GM12878 (cell line): ENCODE results near the gene NOD2. TPM values are rescaled to one million over a fixed set of nuclear protein-coding genes. Genes with fewer than 3 reads are reported as not detected.

ENCODE experiments used
- ATF2 ChIP-seq: IDR thresholded peaks from 2 replicates; pipeline ENCODE4 v1.6.1; 2012; ENCODE audit warnings: low read length, inconsistent platforms
- BACH1 ChIP-seq: fragments of 450-650 bp; IDR thresholded peaks from 2 replicates; pipeline ENCODE4 v1.6.1; 2017; ENCODE audit warnings: mild to moderate bottlenecking, borderline replicate concordance
- E2F8 ChIP-seq: fragments of 450-650 bp; IDR thresholded peaks from 2 replicates; pipeline ENCODE4 v1.6.1; 2018; ENCODE audit warnings: mild to moderate bottlenecking, low read depth, moderate library complexity; ENCODE audit not compliant: partially characterized antibody
- EP300 ChIP-seq, 2 experiments: fragments of 150-350 bp in 1 of 2; IDR thresholded peaks; 2 replicates each; pipeline ENCODE4 v1.6.1; 2011 to 2012; ENCODE audit warnings: low read depth in 2 of 2, low read length in 2 of 2, borderline replicate concordance in 1 of 2, improper control_type of control experiment in 1 of 2, inconsistent platforms in 1 of 2; ENCODE audit not compliant: control insufficient read depth in 1 of 2
- ESRRA ChIP-seq: IDR thresholded peaks from 2 replicates; pipeline ENCODE4 v1.6.1; 2012; ENCODE audit warnings: mild to moderate bottlenecking, low read length, improper control_type of control experiment
- FOXM1 ChIP-seq: IDR thresholded peaks from 2 replicates; pipeline ENCODE4 v1.6.1; 2012; ENCODE audit warnings: low read depth, mild to moderate bottlenecking, inconsistent platforms, low read length, moderate library complexity
- MLLT1 ChIP-seq: fragments of 450-650 bp; IDR thresholded peaks from 2 replicates; pipeline ENCODE4 v1.6.1; 2016; ENCODE audit warnings: mild to moderate bottlenecking
- NFIC ChIP-seq: IDR thresholded peaks from 2 replicates; pipeline ENCODE4 v1.6.1; 2012; ENCODE audit warnings: low read depth, mild to moderate bottlenecking, inconsistent platforms, low read length, moderate library complexity
- NFYA ChIP-seq: IDR thresholded peaks from 2 replicates; pipeline ENCODE4 v1.6.1; 2011; ENCODE audit warnings: low read depth, mild to moderate bottlenecking, low read length, improper control_type of control experiment, borderline replicate concordance
- NR2C1 ChIP-seq: fragments of 450-650 bp; IDR thresholded peaks from 2 replicates; pipeline ENCODE4 v1.6.1; 2017; ENCODE audit warnings: antibody characterized with exemption, mild to moderate bottlenecking, moderate library complexity
- SRF ChIP-seq, 2 experiments: IDR thresholded peaks; 2 replicates each; pipeline ENCODE4 v1.6.1; 2011; ENCODE audit warnings: low read depth in 2 of 2, low read length in 2 of 2, mild to moderate bottlenecking in 1 of 2, moderate library complexity in 1 of 2
- TARDBP ChIP-seq: IDR thresholded peaks from 2 replicates; pipeline ENCODE4 v1.6.1; 2016; ENCODE audit warnings: borderline replicate concordance
- TCF7 ChIP-seq: IDR thresholded peaks from 2 replicates; pipeline ENCODE4 v1.6.1; 2014; ENCODE audit warnings: antibody characterized with exemption, borderline replicate concordance
- ZBTB11 ChIP-seq: fragments of 450-650 bp; formaldehyde crosslinking; IDR thresholded peaks from 2 replicates; pipeline ENCODE4 v1.5.0; 2022; ENCODE audit warnings: mild to moderate bottlenecking, missing genetic modification characterization
- ZNF687 ChIP-seq: fragments of 450-650 bp; IDR thresholded peaks from 2 replicates; pipeline ENCODE4 v1.6.1; 2017; ENCODE audit warnings: mild to moderate bottlenecking, moderate library complexity
- ZSCAN29 ChIP-seq: fragments of 450-650 bp; IDR thresholded peaks from 2 replicates; pipeline ENCODE4 v1.6.1; 2017; ENCODE audit warnings: mild to moderate bottlenecking, moderate library complexity
- polyA plus RNA-seq, 11 experiments: library from polyadenylated mRNA; depleted of rRNA in 4 of 11; unstranded in 6 of 11; stranded (reverse) in 5 of 11; fragments of >200 nt; fragmentation: Nextera tagmentation in 4 of 11; fragmentation: Illumina TruSeq in 1 of 11; extraction: Ambion mirVana in 4 of 11; extraction: Trizol in 1 of 11; gene quantifications; 1 replicate in 1 of 11; 2 replicates in 10 of 11; pipeline versions ENCODE4 v1.2.1 to v1.2.3, GENCODE V29; 2011 to 2016; ENCODE audit warnings: inconsistent platforms in 2 of 11, missing spikeins in 2 of 11, low read depth in 1 of 11
- total RNA-seq, 4 experiments: library from RNA; depleted of rRNA in 3 of 4; stranded (reverse); fragments of >200 nt in 3 of 4; fragmentation: Illumina TruSeq in 1 of 4; extraction: Trizol in 1 of 4; gene quantifications; 2 replicates each; pipeline versions ENCODE4 v1.2.1 to v1.2.3, GENCODE V29; 2013 to 2021

Gene NOD2
- total and polyA plus RNA-seq, 10 of the 15 experiments (the other 5 are each of a cell fraction or from before 2014, with no cell fraction given) = 1.0 to 18.6 (median 6.7) TPM

- peak; percentile 8; the same call in 1 of the 2 replicates for TF ChIP-seq ZNF687
- TF ChIP-seq NFYA = no peak
- no peak for TF ChIP-seq ESRRA
- peak; percentile 11; the same call in 1 of the 2 replicates for TF ChIP-seq MLLT1
- TF ChIP-seq FOXM1 = no peak
- peak in 1 of 2 experiments; percentile 10; a peak in 1 of 4 replicates for TF ChIP-seq EP300 (IDR thresholded peaks at IDR 0.05; ENCODE audit: borderline replicate concordance in 1 of 2, control insufficient read depth in 1 of 2, low read depth in 2 of 2, low read length in 2 of 2)
- no peak for TF ChIP-seq TARDBP
- TF ChIP-seq ZBTB11 = no peak
- TF ChIP-seq ATF2 = peak; percentile 53; the same call in 1 of the 2 replicates
- no peak for TF ChIP-seq BACH1
- peak; percentile 60; the same call in 1 of the 2 replicates for TF ChIP-seq NFIC
- TF ChIP-seq E2F8 = no peak
- TF ChIP-seq SRF (IDR thresholded peaks at IDR 0.05; ENCODE audit: low read depth in 2 of 2, low read length in 2 of 2) = no peak
- no peak for TF ChIP-seq TCF7
- no peak for TF ChIP-seq ZSCAN29
- no peak for TF ChIP-seq NR2C1
These were observed 8.5 kb upstream of the NOD2 start (continued) for GRCh38 chr16:50684823-50685461.
